PC-9 (cell line): Measurements from ENCODE around the gene TENM4.

ENCODE experiments used
- CTCF ChIP-seq: fragments of 200-600 bp; sonication (generic); conservative IDR thresholded peaks from 2 replicates; pipeline ENCODE4 v1.6.1; 2017; ENCODE audit warnings: mixed run types, antibody characterized with exemption, mild to moderate bottlenecking, moderate library complexity
- EZH2 ChIP-seq: fragments of 200-600 bp; sonication (generic); IDR thresholded peaks from 2 replicates; pipeline ENCODE4 v1.8.0; 2017; ENCODE audit warnings: antibody characterized with exemption, low read depth

GRCh38 chr11:79371724-79372123, 69.1 kb downstream of the TENM4 start:
- TF ChIP-seq CTCF (no peak), EZH2 (no peak)
